Rectal smooth muscle tissue (tissue), 1 donor: ENCODE results near the gene MAGEA2B.
"Not testable (repeated sequence)": the region's sequence is repeated elsewhere in the genome, so short reads cannot be mapped to it uniquely, and the experiment has no call there.

Source experiments
- H3K27ac ChIP-seq: one replicate; pipeline ENCODE4 v1.7.0; 2013; ENCODE audit warnings: low read depth, low read length, inconsistent platforms
- H3K27me3 ChIP-seq: one replicate; pipeline ENCODE4 v1.7.0; 2013; ENCODE audit warnings: low read length; ENCODE audit not compliant: control insufficient read depth, insufficient read depth
- H3K36me3 ChIP-seq: one replicate; pipeline ENCODE4 v1.7.0; 2013; ENCODE audit warnings: low read length; ENCODE audit not compliant: control insufficient read depth, insufficient read depth
- H3K4me1 ChIP-seq: one replicate; pipeline ENCODE4 v1.7.0; 2013; ENCODE audit warnings: low read length; ENCODE audit not compliant: control insufficient read depth, insufficient read depth
- H3K4me3 ChIP-seq: one replicate; pipeline ENCODE4 v1.7.0; 2013; ENCODE audit warnings: low read length
- H3K9ac ChIP-seq: one replicate; pipeline ENCODE4 v1.7.0; 2013; ENCODE audit warnings: low read length

The MAGEA2B gene, protein sequence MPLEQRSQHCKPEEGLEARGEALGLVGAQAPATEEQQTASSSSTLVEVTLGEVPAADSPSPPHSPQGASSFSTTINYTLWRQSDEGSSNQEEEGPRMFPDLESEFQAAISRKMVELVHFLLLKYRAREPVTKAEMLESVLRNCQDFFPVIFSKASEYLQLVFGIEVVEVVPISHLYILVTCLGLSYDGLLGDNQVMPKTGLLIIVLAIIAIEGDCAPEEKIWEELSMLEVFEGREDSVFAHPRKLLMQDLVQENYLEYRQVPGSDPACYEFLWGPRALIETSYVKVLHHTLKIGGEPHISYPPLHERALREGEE

GRCh38 chrX:152713815-152714787 is at the start of gene MAGEA2B:
TSS of gene MAGEA2B (plus strand) at chrX:152714628. CDS start at chrX:152717107, 2,479 bp downstream.
- not testable (repeated sequence) for H3K27ac ChIP-seq, H3K4me3 ChIP-seq, H3K27me3 ChIP-seq, H3K4me1 ChIP-seq, H3K9ac ChIP-seq, H3K36me3 ChIP-seq

DNA sequence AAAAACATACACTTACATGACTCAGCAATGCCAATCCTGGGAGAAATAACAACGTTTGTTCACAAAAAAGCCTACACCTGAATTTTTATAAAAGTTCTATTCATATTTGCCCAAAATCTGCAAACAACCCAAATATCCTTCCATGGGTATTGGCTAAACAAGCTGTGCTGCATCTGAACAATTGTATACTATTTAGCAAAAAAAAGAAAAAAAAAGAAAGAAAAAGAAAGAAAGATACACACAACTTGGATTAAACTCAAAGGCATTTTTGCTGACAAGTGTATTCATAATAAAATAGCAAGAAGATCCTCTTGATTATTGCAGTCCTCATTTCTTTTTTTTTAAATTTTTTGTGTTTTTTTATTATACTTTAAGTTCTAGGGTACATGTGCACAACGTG is 40.3 kb upstream of the MAGEA2B start:
- Histone ChIP-seq H3K27me3 (no peaks in the 10 kb centered on the region), H3K4me1 (no peaks in the 10 kb centered on the region), H3K36me3 (no peaks in the 10 kb centered on the region), H3K4me3 (no peak overlapping the region), H3K27ac (no peak overlapping the region), H3K9ac (no peak overlapping the region)

GRCh38 chrX:152674652-152675051 is 39.8 kb upstream of the MAGEA2B start:
- not testable (repeated sequence) for H3K4me3 ChIP-seq, H3K27me3 ChIP-seq, H3K36me3 ChIP-seq, H3K9ac ChIP-seq, H3K4me1 ChIP-seq, H3K27ac ChIP-seq

DNA sequence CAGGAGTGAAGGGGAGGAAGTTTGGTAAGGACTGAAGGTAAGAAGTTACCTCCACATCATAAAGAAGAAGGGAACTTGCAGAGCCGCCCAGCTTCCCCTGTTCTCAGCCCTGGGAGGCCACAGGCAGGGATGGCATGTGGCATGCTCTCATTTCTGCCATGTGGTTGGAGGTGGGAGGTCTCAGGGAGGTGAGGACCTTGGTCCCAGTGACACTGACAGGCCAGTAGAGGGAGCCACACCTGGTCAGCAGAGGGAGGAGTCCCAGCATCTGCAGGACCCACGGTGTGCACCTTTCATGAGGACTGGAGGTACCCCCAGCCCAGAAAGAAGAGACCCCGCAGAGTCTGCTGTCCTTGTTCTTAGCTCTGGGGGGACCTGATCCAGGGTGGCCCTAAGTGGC is 33.4 kb upstream of the MAGEA2B start:
- H3K9ac ChIP-seq, H3K27ac ChIP-seq, H3K27me3 ChIP-seq, H3K36me3 ChIP-seq, H3K4me1 ChIP-seq, H3K4me3 ChIP-seq: not testable (repeated sequence)

DNA sequence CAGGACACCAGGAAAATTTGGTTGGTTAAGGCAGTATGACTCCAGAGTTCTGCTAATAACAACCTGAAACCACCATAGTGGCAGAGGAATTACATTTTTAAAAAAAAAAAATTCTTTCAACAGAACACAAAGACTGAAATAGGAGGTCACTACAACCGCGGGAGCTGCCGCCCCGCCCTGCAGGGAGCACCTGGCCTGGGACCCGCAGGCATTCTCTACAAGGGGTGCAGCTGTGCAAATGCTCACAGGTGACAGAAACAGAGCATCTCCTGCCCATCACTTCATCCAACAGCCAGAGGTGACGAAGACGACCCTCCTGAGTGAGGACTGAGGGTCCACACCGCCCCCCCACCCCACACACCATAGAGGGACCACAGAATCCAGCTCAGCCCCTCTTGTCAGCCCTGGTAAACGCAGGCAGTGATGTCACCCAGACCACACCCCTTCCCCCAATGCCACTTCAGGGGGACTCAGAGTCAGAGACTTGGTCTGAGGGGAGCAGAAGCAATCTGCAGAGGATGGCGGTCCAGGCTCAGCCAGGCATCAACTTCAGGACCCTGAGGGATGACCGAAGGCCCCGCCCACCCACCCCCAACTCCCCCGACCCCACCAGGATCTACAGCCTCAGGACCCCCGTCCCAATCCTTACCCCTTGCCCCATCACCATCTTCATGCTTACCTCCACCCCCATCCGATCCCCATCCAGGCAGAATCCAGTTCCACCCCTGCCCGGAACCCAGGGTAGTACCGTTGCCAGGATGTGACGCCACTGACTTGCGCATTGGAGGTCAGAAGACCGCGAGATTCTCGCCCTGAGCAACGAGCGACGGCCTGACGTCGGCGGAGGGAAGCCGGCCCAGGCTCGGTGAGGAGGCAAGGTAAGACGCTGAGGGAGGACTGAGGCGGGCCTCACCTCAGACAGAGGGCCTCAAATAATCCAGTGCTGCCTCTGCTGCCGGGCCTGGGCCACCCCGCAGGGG is 16.2 kb upstream of the MAGEA2B start, which contains the start of gene MAGEA3:
Gene MAGEA3 (plus strand): TSS at position 843 of the 980 bp plus-strand sequence. CDS start 2,039 bp downstream, outside the sequence.
- not testable (repeated sequence) for H3K4me1 ChIP-seq, H3K9ac ChIP-seq, H3K27me3 ChIP-seq, H3K36me3 ChIP-seq, H3K4me3 ChIP-seq, H3K27ac ChIP-seq

DNA sequence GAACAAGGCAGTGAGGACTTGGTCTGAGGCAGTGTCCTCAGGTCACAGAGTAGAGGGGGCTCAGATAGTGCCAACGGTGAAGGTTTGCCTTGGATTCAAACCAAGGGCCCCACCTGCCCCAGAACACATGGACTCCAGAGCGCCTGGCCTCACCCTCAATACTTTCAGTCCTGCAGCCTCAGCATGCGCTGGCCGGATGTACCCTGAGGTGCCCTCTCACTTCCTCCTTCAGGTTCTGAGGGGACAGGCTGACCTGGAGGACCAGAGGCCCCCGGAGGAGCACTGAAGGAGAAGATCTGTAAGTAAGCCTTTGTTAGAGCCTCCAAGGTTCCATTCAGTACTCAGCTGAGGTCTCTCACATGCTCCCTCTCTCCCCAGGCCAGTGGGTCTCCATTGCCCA is 14.0 kb upstream of the MAGEA2B start:
- H3K4me1 ChIP-seq, H3K36me3 ChIP-seq, H3K4me3 ChIP-seq, H3K9ac ChIP-seq, H3K27me3 ChIP-seq, H3K27ac ChIP-seq: not testable (repeated sequence)

GRCh38 chrX:152706500-152706899 is 7.9 kb upstream of the MAGEA2B start:
- H3K36me3 ChIP-seq, H3K27me3 ChIP-seq, H3K4me3 ChIP-seq, H3K27ac ChIP-seq, H3K9ac ChIP-seq, H3K4me1 ChIP-seq: not testable (repeated sequence)

GRCh38 chrX:152709173-152709572 is 5.3 kb upstream of the MAGEA2B start, which contains the start of gene CSAG2:
TSS of gene CSAG2 (minus strand) at chrX:152709273. CDS start at chrX:152709112, 161 bp downstream.
- not testable (repeated sequence) for H3K27ac ChIP-seq, H3K36me3 ChIP-seq, H3K4me1 ChIP-seq, H3K9ac ChIP-seq, H3K4me3 ChIP-seq, H3K27me3 ChIP-seq

DNA sequence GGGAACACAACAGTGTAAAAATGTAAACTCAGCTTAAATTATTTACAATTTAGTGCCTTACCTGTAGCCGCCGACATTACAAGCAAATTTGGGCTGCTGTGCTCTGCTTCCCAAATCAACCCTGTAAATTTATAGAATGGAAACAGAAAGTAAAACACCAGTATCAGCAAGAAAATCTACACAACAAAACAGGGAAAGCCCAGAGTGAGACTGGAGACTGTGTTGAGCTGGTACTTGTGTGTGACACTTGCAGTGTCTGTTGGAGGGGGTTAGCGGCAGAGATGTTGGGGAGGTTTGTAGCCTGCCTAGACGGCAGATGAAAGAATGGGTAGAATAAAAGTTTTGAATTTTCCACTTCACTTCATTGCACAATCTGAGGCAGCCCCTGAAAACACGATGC is 1.2 kb upstream of the MAGEA2B start:
- H3K36me3 ChIP-seq, H3K27ac ChIP-seq, H3K4me3 ChIP-seq, H3K4me1 ChIP-seq, H3K9ac ChIP-seq, H3K27me3 ChIP-seq: not testable (repeated sequence)

GRCh38 chrX:152725409-152725808 is 11.0 kb downstream of the MAGEA2B start:
- Histone ChIP-seq H3K4me1 (no peaks in the 10 kb centered on the region), H3K9ac (no peak overlapping the region), H3K27ac (no peak overlapping the region), H3K27me3 (no peaks in the 10 kb centered on the region), H3K4me3 (no peak overlapping the region), H3K36me3 (no peaks in the 10 kb centered on the region)

- Histone ChIP-seq H3K9ac (no peak within 1 kb of the TSS), H3K4me3 (no peak within 1 kb of the TSS), H3K27me3 (no peaks in the 10 kb centered on the region), H3K36me3 (no peaks in the 10 kb centered on the region), H3K4me1 (no peaks in the 10 kb centered on the region), H3K27ac (no peak within 1 kb of the TSS)
Measured at GRCh38 chrX:152733261-152733975, 19.0 kb downstream of the MAGEA2B start, which contains the start of the genes CSAG1 and MAGEA12. TSS of gene CSAG1 (minus strand) at chrX:152733721. CDS start at chrX:152732460, 1,261 bp downstream. TSS of gene MAGEA12 (plus strand) at chrX:152733757. CDS start at chrX:152736162, 2,405 bp downstream.
